Bronchial epithelial cell (primary cell): ENCODE measurements around the gene PLET1. TPM values are rescaled to one million over a fixed set of nuclear protein-coding genes. Genes with fewer than 3 reads are reported as not detected.

Source experiments
- DNase-seq: peaks from one replicate; pipeline ENCODE4 v3.0.0-alpha.2; 2010; ENCODE audit warnings: low read depth
- FAIRE-seq: peaks from 2 replicates; lab custom pipeline; 2011; peaks lifted over from hg19 to GRCh38; lab: Jason Lieb, UNC
- H3K27me3 ChIP-seq: 2 replicates; pipeline ENCODE4 v1.5.1; 2011; ENCODE audit warnings: low read length; ENCODE audit not compliant: control insufficient read depth, insufficient read depth
- H3K36me3 ChIP-seq: 2 replicates; pipeline ENCODE4 v1.5.1; 2011; ENCODE audit warnings: low read length; ENCODE audit not compliant: control insufficient read depth, insufficient read depth
- H3K4me3 ChIP-seq: 2 replicates; pipeline ENCODE4 v1.5.1; 2011; ENCODE audit warnings: mild to moderate bottlenecking, low read depth, low read length, control low read depth
- CTCF ChIP-seq: IDR thresholded peaks from 2 replicates; pipeline ENCODE4 v1.5.1; 2011; ENCODE audit warnings: mild to moderate bottlenecking, moderate library complexity, low read length, control low read depth, inconsistent platforms; ENCODE audit not compliant: insufficient read depth, severe bottlenecking
- total RNA-seq: library from RNA; depleted of rRNA; stranded (reverse); fragments of >200 nt; gene quantifications from 2 replicates; pipeline ENCODE4 v1.2.1, GENCODE V29; 2014

Gene PLET1
- total RNA-seq, 1 donor from 2014 or later: not detected

- H3K36me3 ChIP-seq: no peaks in the 10 kb centered on the region
- no peak overlapping the region for H3K4me3 ChIP-seq
- no peak for TF ChIP-seq CTCF
- DNase-seq (no peak), FAIRE-seq (no peak)
- H3K27me3 ChIP-seq: no peaks in the 10 kb centered on the region
These were observed 19.2 kb downstream of the PLET1 start for GRCh38 chr11:112241486-112241885.

GRCh38 chr11:112238041-112238440 lies 22.6 kb downstream of the PLET1 start:
- H3K4me3 ChIP-seq: no peak overlapping the region
- no peaks in the 10 kb centered on the region for H3K36me3 ChIP-seq
- no peak for TF ChIP-seq CTCF
- H3K27me3 ChIP-seq: no peaks in the 10 kb centered on the region
- no peak for FAIRE-seq
- DNase-seq: no peak

- H3K4me3 ChIP-seq: no peak overlapping the region
- no peaks in the 10 kb centered on the region for H3K27me3 ChIP-seq
- no peak for TF ChIP-seq CTCF
- FAIRE-seq: no peak
- DNase-seq: no peak
- no peaks in the 10 kb centered on the region for H3K36me3 ChIP-seq
These were observed 23.2 kb downstream of the PLET1 start for GRCh38 chr11:112237451-112237850.

GRCh38 chr11:112235750-112236390 lies 24.8 kb downstream of the PLET1 start:
- no peak for DNase-seq
- Histone ChIP-seq H3K36me3 (no peaks in the 10 kb centered on the region), H3K27me3 (no peaks in the 10 kb centered on the region), H3K4me3 (no peak overlapping the region)
- no peak for TF ChIP-seq CTCF
- no peak for FAIRE-seq

- H3K4me3 ChIP-seq: no peak overlapping the region
- no peaks in the 10 kb centered on the region for H3K27me3 ChIP-seq
- TF ChIP-seq CTCF: no peak
- peaks cover 5% of the 10 kb centered on the region for H3K36me3 ChIP-seq
- FAIRE-seq: no peak
- DNase-seq: no peak
These were observed 28.7 kb downstream of the PLET1 start for GRCh38 chr11:112231952-112232351.
